ENCODE measurements around the gene TSGA10IP.

DNA sequence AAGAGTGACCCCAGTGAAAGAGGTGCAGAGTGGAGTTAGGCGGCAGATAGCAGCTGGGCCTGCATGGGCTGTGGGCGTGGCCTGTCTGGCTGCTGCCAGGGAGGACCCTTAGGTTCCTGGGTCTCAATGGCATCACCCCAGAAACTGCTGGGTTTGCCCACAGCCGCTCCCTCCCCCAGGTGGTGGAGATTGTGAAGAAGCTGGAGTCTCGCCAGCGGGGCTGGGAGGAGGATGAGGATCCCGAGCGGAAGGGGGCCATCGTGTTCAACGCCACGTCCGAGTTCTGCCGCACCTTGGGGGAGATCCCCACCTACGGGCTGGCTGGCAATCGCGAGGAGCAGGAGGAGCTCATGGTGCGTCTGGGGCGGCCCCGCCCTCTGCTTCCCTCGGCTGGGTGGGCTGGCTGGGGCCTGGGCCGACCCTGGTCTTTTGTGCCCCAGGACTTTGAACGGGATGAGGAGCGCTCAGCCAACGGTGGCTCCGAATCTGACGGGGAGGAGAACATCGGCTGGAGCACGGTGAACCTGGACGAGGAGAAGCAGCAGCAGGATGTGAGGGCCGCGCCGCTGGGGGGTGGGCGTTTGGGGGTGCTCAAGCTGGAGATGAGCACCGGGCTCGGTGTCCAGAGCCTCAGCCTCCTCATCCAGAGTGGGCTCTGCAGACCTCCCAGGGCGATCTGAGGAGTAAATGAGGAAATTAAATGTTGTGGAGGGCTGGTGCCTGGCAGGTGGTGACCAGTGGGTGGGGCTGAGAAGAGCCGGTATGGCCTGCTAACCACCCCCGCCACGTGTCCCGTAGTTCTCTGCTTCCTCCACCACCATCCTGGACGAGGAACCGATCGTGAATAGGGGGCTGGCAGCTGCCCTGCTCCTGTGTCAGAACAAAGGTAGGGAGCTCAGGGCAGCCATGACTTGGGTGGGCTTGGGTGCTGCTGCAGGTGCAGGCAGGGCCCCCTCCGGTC, 31.2 kb downstream of the TSGA10IP start:
- TF ChIP-seq, protein P1, sequence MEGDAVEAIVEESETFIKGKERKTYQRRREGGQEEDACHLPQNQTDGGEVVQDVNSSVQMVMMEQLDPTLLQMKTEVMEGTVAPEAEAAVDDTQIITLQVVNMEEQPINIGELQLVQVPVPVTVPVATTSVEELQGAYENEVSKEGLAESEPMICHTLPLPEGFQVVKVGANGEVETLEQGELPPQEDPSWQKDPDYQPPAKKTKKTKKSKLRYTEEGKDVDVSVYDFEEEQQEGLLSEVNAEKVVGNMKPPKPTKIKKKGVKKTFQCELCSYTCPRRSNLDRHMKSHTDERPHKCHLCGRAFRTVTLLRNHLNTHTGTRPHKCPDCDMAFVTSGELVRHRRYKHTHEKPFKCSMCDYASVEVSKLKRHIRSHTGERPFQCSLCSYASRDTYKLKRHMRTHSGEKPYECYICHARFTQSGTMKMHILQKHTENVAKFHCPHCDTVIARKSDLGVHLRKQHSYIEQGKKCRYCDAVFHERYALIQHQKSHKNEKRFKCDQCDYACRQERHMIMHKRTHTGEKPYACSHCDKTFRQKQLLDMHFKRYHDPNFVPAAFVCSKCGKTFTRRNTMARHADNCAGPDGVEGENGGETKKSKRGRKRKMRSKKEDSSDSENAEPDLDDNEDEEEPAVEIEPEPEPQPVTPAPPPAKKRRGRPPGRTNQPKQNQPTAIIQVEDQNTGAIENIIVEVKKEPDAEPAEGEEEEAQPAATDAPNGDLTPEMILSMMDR (IDR thresholded peaks at IDR 0.05), result no peak
- TF ChIP-seq POLR2A (IDR thresholded peaks at IDR 0.05), result no peak
- TF ChIP-seq POLR2AphosphoS5 (IDR thresholded peaks at IDR 0.05), result no peak
- TF ChIP-seq EP300 (IDR thresholded peaks at IDR 0.05), result no peak

All from gastroesophageal sphincter (tissue), 3 donors.